HepG2 (cell line): ENCODE measurements around the gene FAM13B. TPM values are rescaled to one million over a fixed set of nuclear protein-coding genes. Genes with fewer than 3 reads are reported as not detected.

Experiments
- ATAC-seq: fragments of 200-7000 bp; cut with Tn5 transposase; 3 replicates; pipeline ENCODE4 v1.9.1; 2020; ENCODE audit warnings: mild to moderate bottlenecking, moderate library complexity
- BruUV-seq: library from RNA; stranded (reverse); fragments of 400-500 nt; replicated peaks from 2 replicates; lab custom pipeline; 2021; lab: Mats Ljungman, UMichigan
- CTCF ChIA-PET: fragments of 300-600 bp; formaldehyde crosslinking; extraction: SDS; loops from one replicate; lab custom pipeline; 2021; ENCODE audit warnings: low total read pairs, inconsistent platforms, low intra/inter-chr PET ratio; lab: Yijun Ruan, JAX
- POLR2A ChIA-PET: fragments of 350-600 bp; sonication (Branson Sonifier 250); formaldehyde crosslinking; loops from one replicate; lab custom pipeline; 2020; ENCODE audit warnings: antibody characterized with exemption, inconsistent platforms; lab: Yijun Ruan, JAX
- DNase-seq: peaks from one replicate; pipeline ENCODE4 v3.0.0-alpha.2; 2015; ENCODE audit warnings: low spot score
- FAIRE-seq: peaks from 3 replicates; lab custom pipeline; 2011; peaks lifted over from hg19 to GRCh38; lab: Jason Lieb, UNC
- H2AFZ ChIP-seq: one replicate; pipeline ENCODE4 v1.6.1; 2011; ENCODE audit warnings: low read length, inconsistent platforms
- H3K27ac ChIP-seq: fragments of 300-600 bp; 3 replicates; pipeline ENCODE4 v1.8.0; 2011; ENCODE audit warnings: mixed run types, mild to moderate bottlenecking, mixed read lengths, low read length, inconsistent platforms; ENCODE audit not compliant: insufficient read depth; ENCODE audit errors: extremely low read length
- H3K27me3 ChIP-seq, 2 experiments: fragments of 200-600 bp in 1 of 2; 2 replicates in 1 of 2; 3 replicates in 1 of 2; pipeline versions ENCODE4 v1.6.0 to v1.8.0; 2011; ENCODE audit warnings: low read length in 2 of 2, mild to moderate bottlenecking in 2 of 2, moderate library complexity in 2 of 2, inconsistent platforms in 1 of 2; ENCODE audit not compliant: insufficient read depth in 2 of 2, control insufficient read depth in 1 of 2
- H3K36me3 ChIP-seq, 2 experiments: fragments of 200-600 bp in 1 of 2; replicated peaks in 1 of 2; 2 replicates in 1 of 2; 3 replicates in 1 of 2; pipeline versions ENCODE4 v1.5.1 to v1.8.0; 2011; ENCODE audit warnings: low read length in 2 of 2, inconsistent platforms in 1 of 2; ENCODE audit not compliant: insufficient read depth in 2 of 2, control insufficient read depth in 1 of 2
- H3K4me1 ChIP-seq: 2 replicates; pipeline ENCODE4 v1.5.1; 2012; ENCODE audit warnings: low read length, inconsistent platforms; ENCODE audit not compliant: insufficient read depth
- H3K4me2 ChIP-seq: 2 replicates; pipeline ENCODE4 v1.6.0; 2011; ENCODE audit warnings: low read depth, low read length, inconsistent platforms
- H3K4me3 ChIP-seq, 3 experiments: fragments of 200-600 bp in 1 of 3; sonication (generic), shearing (Covaris generic) in 1 of 3; replicated peaks in 1 of 3; 2 replicates each; pipeline ENCODE4 v1.5.1; 2011 to 2016; ENCODE audit warnings: low read length in 3 of 3, inconsistent platforms in 2 of 3, low read depth in 2 of 3, mild to moderate bottlenecking in 2 of 3, control low read depth in 1 of 3, mixed read lengths in 1 of 3; ENCODE audit not compliant: insufficient read depth in 1 of 3
- H3K79me2 ChIP-seq: one replicate; pipeline ENCODE4 v1.6.1; 2011; ENCODE audit warnings: low read length, inconsistent platforms; ENCODE audit not compliant: insufficient read depth
- H3K9ac ChIP-seq: 2 replicates; pipeline ENCODE4 v1.6.0; 2011; ENCODE audit warnings: mild to moderate bottlenecking, low read depth, low read length, inconsistent platforms; ENCODE audit not compliant: insufficient read depth
- H3K9me3 ChIP-seq: 2 replicates; pipeline ENCODE4 v1.5.1; 2012; ENCODE audit warnings: mild to moderate bottlenecking, low read length
- H4K20me1 ChIP-seq: 2 replicates; pipeline ENCODE4 v1.6.0; 2011; ENCODE audit warnings: inconsistent platforms, mild to moderate bottlenecking, low read length, moderate library complexity; ENCODE audit not compliant: insufficient read depth
- ATF6 ChIP-seq: sonication (generic); formaldehyde crosslinking; conservative IDR thresholded peaks from 2 replicates; pipeline ENCODE4 v1.4.0; 2020; ENCODE audit warnings: missing genetic modification reagents
- CCAR2 ChIP-seq: fragments of 200-400 bp; formaldehyde crosslinking; optimal IDR thresholded peaks from 2 replicates; pipeline ENCODE3; 2018; ENCODE audit warnings: low read depth, mild to moderate bottlenecking, low read length, moderate library complexity
- CENPX ChIP-seq: sonication (generic); formaldehyde crosslinking; IDR thresholded peaks from 2 replicates; pipeline ENCODE4 v1.9.0; 2021; ENCODE audit warnings: mild to moderate bottlenecking, missing genetic modification reagents, moderate library complexity
- CREM ChIP-seq, 2 experiments: sonication (generic) in 1 of 2; formaldehyde crosslinking in 1 of 2; IDR thresholded peaks; 2 replicates each; pipeline versions ENCODE4 v1.4.0 to v1.6.1; 2016 to 2020; ENCODE audit warnings: antibody characterized with exemption in 1 of 2, mild to moderate bottlenecking in 1 of 2, missing genetic modification reagents in 1 of 2
- DNMT3B ChIP-seq: conservative IDR thresholded peaks from 2 replicates; pipeline ENCODE4 v1.6.1; 2016; ENCODE audit warnings: missing biosample characterization, control low read depth
- KLF13 ChIP-seq: sonication (generic); formaldehyde crosslinking; IDR thresholded peaks from 2 replicates; pipeline ENCODE4 v1.4.0; 2020; ENCODE audit warnings: mild to moderate bottlenecking, missing genetic modification reagents
- MZF1 ChIP-seq: sonication (generic); formaldehyde crosslinking; IDR thresholded peaks from 2 replicates; pipeline ENCODE4 v1.8.1; 2023; ENCODE audit warnings: mild to moderate bottlenecking, missing genetic modification reagents, borderline replicate concordance
- NFE2L1 ChIP-seq: sonication (generic); formaldehyde crosslinking; IDR thresholded peaks from 2 replicates; pipeline ENCODE4 v1.4.0; 2020; ENCODE audit warnings: missing genetic modification reagents, mild to moderate bottlenecking, borderline replicate concordance
- PITX1 ChIP-seq: sonication (generic); formaldehyde crosslinking; IDR thresholded peaks from 2 replicates; pipeline ENCODE4 v1.5.1; 2020; ENCODE audit warnings: mild to moderate bottlenecking, missing genetic modification reagents
- RFX3 ChIP-seq: IDR thresholded peaks from 2 replicates; pipeline ENCODE4 v1.6.1; 2016; ENCODE audit warnings: missing biosample characterization, missing genetic modification reagents
- SRSF9 ChIP-seq: fragments of 200-400 bp; formaldehyde crosslinking; IDR thresholded peaks from 2 replicates; pipeline ENCODE4 v1.6.1; 2018; ENCODE audit warnings: borderline replicate concordance, mild to moderate bottlenecking, low read depth, low read length; ENCODE audit not compliant: insufficient read depth, poor library complexity, severe bottlenecking
- ZNF354B ChIP-seq: sonication (generic); formaldehyde crosslinking; IDR thresholded peaks from 2 replicates; pipeline ENCODE4 v1.8.0; 2022; ENCODE audit warnings: mild to moderate bottlenecking, missing genetic modification reagents
- WGBS: methylation state at CpG from one replicate; pipeline ENCODE4 v1.1.6; 2017; ENCODE audit warnings: low lambda C conversion rate; 5-methylcytosine and 5-hydroxymethylcytosine counted together
- in situ Hi-C: cut with HindIII; loops from 2 replicates; pipeline ENCODE4 v1.10.0; 2017; ENCODE audit warnings: low pct_unique_long_range_greater_than_20kb; ENCODE audit not compliant: extremely low pct_ligation_motif_present
- intact Hi-C: fragments of 100-400 bp; cut with micrococcal nuclease; formaldehyde crosslinking; loops from one replicate; pipeline ENCODE4 v1.10.0; 2022; ENCODE audit not compliant: unreplicated experiment
- polyA plus RNA-seq, 8 experiments: library from polyadenylated mRNA; depleted of rRNA in 3 of 8; stranded (reverse) in 7 of 8; unstranded in 1 of 8; fragments of >200 nt; fragmentation: Illumina TruSeq in 4 of 8; extraction: Trizol in 4 of 8; gene quantifications; 2 replicates each; pipeline versions ENCODE4 v1.2.1 to v1.2.3, GENCODE V29; 2011 to 2016; ENCODE audit warnings: low read depth in 4 of 8, missing spikeins in 1 of 8, mixed read lengths in 1 of 8; ENCODE audit not compliant: insufficient read depth in 1 of 8
- total RNA-seq, 5 experiments: library from RNA; depleted of rRNA; stranded (reverse); fragments of >200 nt; fragmentation: Illumina TruSeq; extraction: Trizol; gene quantifications; 2 replicates each; pipeline ENCODE4 v1.2.3, GENCODE V29; 2016; ENCODE audit warnings: low read depth in 1 of 5

FAM13B gene
- total and polyA plus RNA-seq, 2 of the 13 experiments (the other 11 are each of a cell fraction or from before 2014, with no cell fraction given) = 6.9 to 11.5 TPM

DNA sequence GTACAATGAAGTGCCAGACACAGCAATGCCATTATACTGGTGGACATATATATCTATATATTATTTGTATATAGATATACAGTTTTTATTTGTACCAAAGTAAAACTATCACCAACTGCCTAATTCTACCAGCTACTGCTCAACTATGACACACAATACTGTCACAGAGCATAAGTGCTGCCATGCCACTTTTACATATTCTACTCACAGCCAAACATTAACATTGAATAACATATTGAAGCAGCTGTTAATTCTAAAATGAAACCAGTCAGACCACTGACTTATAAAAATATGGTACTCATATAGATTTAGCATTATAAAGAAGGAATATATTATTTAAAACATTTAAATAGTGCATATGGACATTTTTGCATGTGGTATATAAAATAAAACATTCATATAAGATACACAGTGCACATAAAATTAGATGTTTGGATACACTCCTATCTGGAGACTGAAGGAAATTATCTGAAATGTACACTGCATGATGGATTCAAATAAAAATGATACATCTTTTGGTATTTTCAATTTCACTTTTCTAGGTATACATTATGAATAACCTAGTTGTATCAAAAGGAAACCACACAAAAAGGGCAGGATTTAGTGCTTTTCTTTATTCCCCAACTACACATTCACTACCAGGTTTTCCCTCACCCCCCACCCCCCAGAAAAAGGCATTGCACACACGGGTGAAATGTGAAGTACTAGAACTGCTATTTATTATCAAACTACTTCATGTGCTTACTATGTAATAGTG is 94.7 kb downstream of the FAM13B start:
- CTCF ChIA-PET = no interaction called here

DNA sequence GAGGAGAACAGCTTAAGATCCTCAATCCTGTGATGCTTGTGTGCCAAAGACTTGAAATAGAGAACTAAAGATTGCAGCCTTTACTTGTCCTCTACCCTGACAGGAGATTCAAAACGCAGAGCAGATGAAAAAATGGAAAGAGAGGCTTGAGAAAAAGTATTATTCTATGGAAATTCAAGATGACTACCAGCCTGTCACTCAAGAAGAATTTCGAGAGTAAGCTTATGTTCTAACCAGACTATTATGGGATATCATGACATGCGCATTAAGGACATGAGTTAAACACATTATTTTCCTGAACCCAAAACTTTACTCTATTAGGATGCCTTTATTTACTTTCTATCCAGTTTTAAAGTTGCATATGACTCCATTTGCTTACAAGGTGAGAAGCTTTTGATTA is 97.2 kb downstream of the FAM13B start:
- ChIA-PET CTCF (no interaction called here), POLR2A (no interaction called here)
- no peak overlapping the region for H3K9ac ChIP-seq
- H2AFZ ChIP-seq = no peak overlapping the region
- no peaks in the 10 kb centered on the region for H3K9me3 ChIP-seq
- H3K4me3 ChIP-seq = no peak overlapping the region
- H3K4me2 ChIP-seq = no peak overlapping the region
- in situ Hi-C loops (no loop called here), intact Hi-C loops (no loop called here)
- WGBS = 77% methylated on average over 3 of the region's 3 CpGs
- FAIRE-seq (no peak), ATAC-seq (no peak), DNase-seq (no peak)
- H3K27me3 ChIP-seq = no peaks in the 10 kb centered on the region
- H3K36me3 ChIP-seq = peaks cover 8 to 18% of the 10 kb centered on the region in 2 experiments
- BruUV-seq = no TSS peak
- H4K20me1 ChIP-seq = no peaks in the 10 kb centered on the region
- no peaks in the 10 kb centered on the region for H3K79me2 ChIP-seq
- 0 out of 2 replicates have a peak, but pooled peaks cover 5% of the 10 kb centered on the region for H3K4me1 ChIP-seq
- H3K27ac ChIP-seq = no peak overlapping the region
- no peak for TF ChIP-seq ZNF354B (CRISPR knock-in tag)
- no peak for TF ChIP-seq PITX1 (CRISPR knock-in tag)
- TF ChIP-seq SRSF9 = no peak
- TF ChIP-seq CCAR2 = no peak
- no peak for TF ChIP-seq ATF6 (CRISPR knock-in tag)
- no peak for TF ChIP-seq NFE2L1 (CRISPR knock-in tag)
- TF ChIP-seq CENPX (CRISPR knock-in tag) = no peak
- TF ChIP-seq RFX3 = no peak
- TF ChIP-seq DNMT3B = no peak
- TF ChIP-seq CREM (IDR thresholded peaks at IDR 0.05) = no peak
- no peak for TF ChIP-seq CREM (CRISPR knock-in tag; IDR thresholded peaks at IDR 0.05)
- TF ChIP-seq KLF13 = no peak

More for the DNA sequence above, 94.7 kb downstream of the FAM13B start:
- H3K36me3 ChIP-seq = peaks cover 14 to 40% of the 10 kb centered on the region in 2 experiments
- POLR2A ChIA-PET = no interaction called here
- H2AFZ ChIP-seq = no peak overlapping the region
- no peak overlapping the region for H3K27ac ChIP-seq
- no peaks in the 10 kb centered on the region for H4K20me1 ChIP-seq
- no TSS peak for BruUV-seq
- no peak for FAIRE-seq
- WGBS = 97% methylated on average over 1 of the region's 1 CpG
- ATAC-seq = no peak
- intact Hi-C loops = no loop called here
- in situ Hi-C loops = no loop called here
- H3K9ac ChIP-seq = no peak overlapping the region
- no peak for TF ChIP-seq MZF1 (CRISPR knock-in tag)
- H3K4me1 ChIP-seq = 0 out of 2 replicates have a peak, but pooled peaks cover 2% of the 10 kb centered on the region
- no peak overlapping the region for H3K4me2 ChIP-seq
- DNase-seq = no peak
- H3K4me3 ChIP-seq = no peak overlapping the region
- H3K9me3 ChIP-seq = no peaks in the 10 kb centered on the region
- no peaks in the 10 kb centered on the region for H3K27me3 ChIP-seq
- no peaks in the 10 kb centered on the region for H3K79me2 ChIP-seq
